MM.1S (cell line): Measurements from ENCODE around the gene FBXW4.

Experiments
- DNase-seq: peaks from one replicate; pipeline ENCODE4 v3.0.0-alpha.2; 2015
- H2AFZ ChIP-seq: fragments of 300-600 bp; sonication (generic); 2 replicates; pipeline ENCODE4 v1.6.0; 2016; ENCODE audit warnings: antibody characterized with exemption, low read length
- H3F3A ChIP-seq: fragments of 300-600 bp; sonication (generic); 2 replicates; pipeline ENCODE4 v1.6.1; 2016; ENCODE audit warnings: mild to moderate bottlenecking, antibody characterized with exemption, low read length, moderate library complexity, mixed read lengths; ENCODE audit not compliant: insufficient read depth
- H3K27ac ChIP-seq: fragments of 300-600 bp; sonication (generic); 2 replicates; pipeline ENCODE4 v1.5.1; 2016; ENCODE audit warnings: mild to moderate bottlenecking, low read length
- H3K27me3 ChIP-seq: fragments of 300-600 bp; sonication (generic); replicated peaks from 2 replicates; pipeline ENCODE4 v1.6.0; 2016; ENCODE audit warnings: low read length; ENCODE audit not compliant: insufficient read depth
- H3K36me3 ChIP-seq: fragments of 300-600 bp; sonication (generic); replicated peaks from 2 replicates; pipeline ENCODE4 v1.6.1; 2016; ENCODE audit warnings: mild to moderate bottlenecking, low read length, mixed read lengths; ENCODE audit not compliant: insufficient read depth
- H3K4me1 ChIP-seq: fragments of 300-600 bp; sonication (generic); 2 replicates; pipeline ENCODE4 v1.6.1; 2016; ENCODE audit warnings: low read length, mixed read lengths
- H3K4me2 ChIP-seq: fragments of 300-600 bp; sonication (generic); 2 replicates; pipeline ENCODE4 v1.6.0; 2016; ENCODE audit warnings: low read depth, low read length
- H3K4me3 ChIP-seq: fragments of 300-600 bp; sonication (generic); 2 replicates; pipeline ENCODE4 v1.5.1; 2016; ENCODE audit warnings: low read length, mixed read lengths
- H3K79me2 ChIP-seq: fragments of 300-600 bp; sonication (generic); 2 replicates; pipeline ENCODE4 v1.6.1; 2016; ENCODE audit warnings: mixed run types, low read length, mixed read lengths
- H3K9ac ChIP-seq: fragments of 300-600 bp; sonication (generic); 2 replicates; pipeline ENCODE4 v1.6.1; 2016; ENCODE audit warnings: low read length, mixed read lengths
- H3K9me2 ChIP-seq: fragments of 300-600 bp; sonication (generic); replicated peaks from 2 replicates; pipeline ENCODE4 v1.6.1; 2016; ENCODE audit warnings: mild to moderate bottlenecking, low read length, mixed read lengths; ENCODE audit not compliant: insufficient read depth
- H3K9me3 ChIP-seq: fragments of 300-600 bp; sonication (generic); replicated peaks from 2 replicates; pipeline ENCODE4 v1.6.1; 2016; ENCODE audit warnings: mild to moderate bottlenecking, low read length, mixed read lengths; ENCODE audit not compliant: insufficient read depth
- H4K20me1 ChIP-seq: fragments of 300-600 bp; sonication (generic); 2 replicates; pipeline ENCODE4 v1.6.1; 2016; ENCODE audit warnings: mild to moderate bottlenecking, low read length, moderate library complexity, mixed read lengths; ENCODE audit not compliant: insufficient read depth
- CTCF ChIP-seq: fragments of 300-600 bp; sonication (generic); IDR thresholded peaks from 2 replicates; pipeline ENCODE4 v1.5.1; 2016; ENCODE audit warnings: antibody characterized with exemption, low read length, mixed read lengths
- EZH2 ChIP-seq: fragments of 300-600 bp; sonication (generic); optimal IDR thresholded peaks from 2 replicates; pipeline ENCODE3; 2017; ENCODE audit warnings: low read depth, mild to moderate bottlenecking, antibody characterized with exemption, low read length, mixed read lengths
- EZH2phosphoT487 ChIP-seq: fragments of 300-600 bp; sonication (generic); IDR thresholded peaks from 2 replicates; pipeline ENCODE4 v1.6.1; 2018; ENCODE audit warnings: antibody characterized with exemption, low read length

The FBXW4 gene

GRCh38 chr10:101725296-101726114 lies 30.5 kb upstream of the FBXW4 start:
- H3K9me3 ChIP-seq, result no peaks in the 10 kb centered on the region
- H3K4me1 ChIP-seq, result no peaks in the 10 kb centered on the region
- H3K9me2 ChIP-seq, result no peaks in the 10 kb centered on the region
- H3K27me3 ChIP-seq, result no peaks in the 10 kb centered on the region
- H3K4me2 ChIP-seq, result no peak overlapping the region
- no peak for TF ChIP-seq EZH2phosphoT487
- TF ChIP-seq EZH2, result no peak
- TF ChIP-seq CTCF, result no peak
- no peaks in the 10 kb centered on the region for H4K20me1 ChIP-seq
- no peaks in the 10 kb centered on the region for H3K36me3 ChIP-seq
- H3K9ac ChIP-seq, result no peak overlapping the region
- H2AFZ ChIP-seq, result no peak overlapping the region
- H3K4me3 ChIP-seq, result no peak overlapping the region
- H3F3A ChIP-seq, result no peaks in the 10 kb centered on the region
- no peaks in the 10 kb centered on the region for H3K79me2 ChIP-seq
- no peak for DNase-seq
- H3K27ac ChIP-seq, result no peak overlapping the region

- Histone ChIP-seq H3K4me3 (no peak overlapping the region), H3K9ac (no peak overlapping the region), H3K4me2 (no peak overlapping the region), H3K9me2 (no peaks in the 10 kb centered on the region), H3K27me3 (no peaks in the 10 kb centered on the region), H3F3A (no peaks in the 10 kb centered on the region), H3K9me3 (no peaks in the 10 kb centered on the region), H3K27ac (no peak overlapping the region), H3K4me1 (no peaks in the 10 kb centered on the region), H3K79me2 (no peaks in the 10 kb centered on the region), H2AFZ (no peak overlapping the region), H4K20me1 (no peaks in the 10 kb centered on the region), H3K36me3 (no peaks in the 10 kb centered on the region)
- no peak for DNase-seq
- TF ChIP-seq EZH2phosphoT487 (no peak), EZH2 (no peak), CTCF (no peak)
These were observed 29.5 kb upstream of the FBXW4 start for GRCh38 chr10:101724446-101724845.

GRCh38 chr10:101723176-101723575 lies 28.2 kb upstream of the FBXW4 start:
- Histone ChIP-seq H3F3A (no peaks in the 10 kb centered on the region), H3K79me2 (no peaks in the 10 kb centered on the region), H3K9ac (no peak overlapping the region), H4K20me1 (no peaks in the 10 kb centered on the region), H3K9me2 (no peaks in the 10 kb centered on the region), H3K4me2 (no peak overlapping the region), H3K27ac (no peak overlapping the region), H3K9me3 (no peaks in the 10 kb centered on the region), H2AFZ (no peak overlapping the region), H3K36me3 (no peaks in the 10 kb centered on the region), H3K27me3 (no peaks in the 10 kb centered on the region), H3K4me3 (no peak overlapping the region), H3K4me1 (no peaks in the 10 kb centered on the region)
- no peak for TF ChIP-seq CTCF
- no peak for TF ChIP-seq EZH2phosphoT487
- TF ChIP-seq EZH2, result no peak
- DNase-seq, result no peak
